ENCODE measurements around the gene CRADD. TPM values are rescaled to one million over a fixed set of nuclear protein-coding genes. Genes with fewer than 3 reads are reported as not detected.

CRADD gene
- total RNA-seq, 1 donor from 2014 or later, result not detected

DNA sequence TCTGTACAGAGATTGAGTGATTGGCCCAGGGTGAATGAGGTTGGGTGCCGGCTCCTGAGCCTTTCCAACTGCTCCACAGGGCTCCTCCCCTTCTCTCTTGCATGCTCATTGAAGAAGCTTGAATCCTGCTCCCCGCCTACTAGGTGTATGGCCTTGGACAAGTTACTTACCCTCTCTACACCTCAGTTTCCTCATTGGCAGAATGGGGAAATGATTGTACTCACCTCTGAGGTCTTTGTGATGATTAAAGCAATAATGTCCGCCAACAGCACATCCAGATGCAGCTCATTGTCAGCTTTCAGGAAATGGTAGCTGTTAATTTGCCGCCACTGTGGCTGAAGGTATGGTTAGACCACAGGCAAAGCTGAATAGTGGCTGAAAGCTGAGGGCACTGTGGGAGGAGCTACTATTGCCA, 174.1 kb downstream of the CRADD start:
- intact Hi-C loops (cut with DNase I), result no loop called here
- Histone ChIP-seq H3K4me3 (no peak overlapping the region), H3K27me3 (no peaks in the 10 kb centered on the region), H3K36me3 (no peaks in the 10 kb centered on the region), H3K4me1 (no peaks in the 10 kb centered on the region), H3K9me3 (no peaks in the 10 kb centered on the region), H3K27ac (no peak overlapping the region)
- DNase-seq (ENCODE audit: low spot score in 2 of 2), result no peak
- TF ChIP-seq, protein P1, sequence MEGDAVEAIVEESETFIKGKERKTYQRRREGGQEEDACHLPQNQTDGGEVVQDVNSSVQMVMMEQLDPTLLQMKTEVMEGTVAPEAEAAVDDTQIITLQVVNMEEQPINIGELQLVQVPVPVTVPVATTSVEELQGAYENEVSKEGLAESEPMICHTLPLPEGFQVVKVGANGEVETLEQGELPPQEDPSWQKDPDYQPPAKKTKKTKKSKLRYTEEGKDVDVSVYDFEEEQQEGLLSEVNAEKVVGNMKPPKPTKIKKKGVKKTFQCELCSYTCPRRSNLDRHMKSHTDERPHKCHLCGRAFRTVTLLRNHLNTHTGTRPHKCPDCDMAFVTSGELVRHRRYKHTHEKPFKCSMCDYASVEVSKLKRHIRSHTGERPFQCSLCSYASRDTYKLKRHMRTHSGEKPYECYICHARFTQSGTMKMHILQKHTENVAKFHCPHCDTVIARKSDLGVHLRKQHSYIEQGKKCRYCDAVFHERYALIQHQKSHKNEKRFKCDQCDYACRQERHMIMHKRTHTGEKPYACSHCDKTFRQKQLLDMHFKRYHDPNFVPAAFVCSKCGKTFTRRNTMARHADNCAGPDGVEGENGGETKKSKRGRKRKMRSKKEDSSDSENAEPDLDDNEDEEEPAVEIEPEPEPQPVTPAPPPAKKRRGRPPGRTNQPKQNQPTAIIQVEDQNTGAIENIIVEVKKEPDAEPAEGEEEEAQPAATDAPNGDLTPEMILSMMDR (IDR thresholded peaks at IDR 0.05), result no peak

DNA sequence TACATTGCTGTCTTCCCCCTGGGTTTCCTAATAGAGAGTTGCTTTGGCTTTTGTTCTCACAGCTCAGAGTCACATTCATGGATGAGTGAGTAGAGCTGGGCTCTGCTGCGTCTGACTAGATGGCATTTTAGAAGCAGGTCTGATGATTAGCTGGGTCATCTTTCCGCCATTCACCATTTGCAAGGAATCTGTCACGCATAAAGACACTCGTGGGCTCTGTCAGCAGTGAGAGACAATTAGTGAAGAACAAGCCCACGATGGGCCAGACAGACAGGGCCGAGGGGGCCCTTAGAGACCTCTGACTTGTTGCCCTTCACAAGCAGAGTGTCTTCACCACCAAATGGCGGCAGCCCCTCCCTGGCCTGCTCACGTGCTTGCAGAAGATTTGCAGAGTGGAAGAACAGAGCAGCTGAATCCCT, 175.0 kb downstream of the CRADD start:
- no peak overlapping the region for H3K27ac ChIP-seq
- no peak for DNase-seq (ENCODE audit: low spot score in 2 of 2)
- intact Hi-C loops (cut with DNase I), result no loop called here
- H3K36me3 ChIP-seq, result no peaks in the 10 kb centered on the region
- H3K9me3 ChIP-seq, result no peaks in the 10 kb centered on the region
- no peaks in the 10 kb centered on the region for H3K4me1 ChIP-seq
- no peaks in the 10 kb centered on the region for H3K27me3 ChIP-seq
- no peak overlapping the region for H3K4me3 ChIP-seq
- TF ChIP-seq, protein P1 (IDR thresholded peaks at IDR 0.05), result no peak

DNA sequence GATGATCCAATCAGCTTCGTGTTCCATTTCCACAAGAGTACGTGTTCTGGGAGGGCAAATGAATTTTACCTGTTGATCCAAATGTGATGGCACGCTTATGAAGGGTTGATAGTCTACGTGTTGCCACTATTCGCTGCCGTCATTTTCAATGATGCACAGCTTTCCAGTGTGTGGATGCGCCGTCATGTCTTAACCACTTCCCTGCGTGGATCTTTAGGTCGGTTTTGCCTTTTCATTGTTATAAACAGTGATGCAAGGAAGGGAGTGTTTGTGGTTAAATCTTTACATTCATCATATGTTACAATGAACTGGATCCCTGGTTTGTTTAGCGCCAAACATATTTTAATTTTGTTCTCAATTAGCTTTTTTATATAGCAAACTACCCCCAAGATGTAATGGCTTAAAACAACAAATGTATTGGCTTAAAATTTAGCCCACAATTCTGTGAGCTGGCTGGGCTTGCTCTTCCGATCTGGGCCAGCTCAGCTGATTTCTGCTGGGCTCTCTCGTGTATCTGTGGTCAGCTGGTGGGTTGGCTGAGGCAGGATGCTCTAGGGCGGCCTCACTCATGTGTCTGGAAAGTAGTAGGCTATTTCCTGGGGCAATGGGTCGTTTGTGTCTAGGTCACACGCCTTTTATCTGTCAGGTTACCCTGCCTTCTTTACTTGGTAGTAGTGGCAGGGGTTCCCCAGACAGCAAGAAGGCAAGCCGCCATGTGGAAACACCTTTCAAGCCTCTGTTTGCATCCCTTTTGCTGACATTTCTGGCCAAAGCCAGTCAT, 176.7 kb downstream of the CRADD start:
- intact Hi-C loops (cut with DNase I), result no loop called here
- no peak for DNase-seq (ENCODE audit: low spot score in 2 of 2)
- Histone ChIP-seq H3K36me3 (no peaks in the 10 kb centered on the region), H3K27me3 (no peaks in the 10 kb centered on the region), H3K9me3 (no peaks in the 10 kb centered on the region), H3K27ac (no peak overlapping the region), H3K4me3 (no peak overlapping the region), H3K4me1 (no peaks in the 10 kb centered on the region)
- TF ChIP-seq, protein P1 (IDR thresholded peaks at IDR 0.05), result no peak

DNA sequence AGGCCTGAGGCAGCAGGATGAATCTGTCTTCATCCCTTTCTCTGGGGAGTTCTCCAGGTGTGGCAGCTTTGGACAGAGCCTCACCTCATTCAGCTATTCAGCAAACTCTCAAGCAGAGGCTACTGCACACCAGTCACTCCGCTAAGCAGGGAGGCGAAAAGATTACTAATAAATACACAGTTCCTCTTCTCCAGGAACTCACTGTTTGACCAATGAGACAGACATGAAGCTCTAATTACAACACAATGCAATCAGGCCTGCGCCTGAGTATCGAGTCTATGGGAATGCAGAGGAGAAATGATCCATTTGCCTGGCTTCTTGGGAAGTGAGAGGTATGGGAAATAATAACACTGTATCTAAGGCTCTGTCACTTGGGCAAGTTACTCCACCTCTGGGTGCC, 178.1 kb downstream of the CRADD start:
- Histone ChIP-seq H3K36me3 (no peaks in the 10 kb centered on the region), H3K27ac (no peak overlapping the region), H3K4me1 (no peaks in the 10 kb centered on the region), H3K9me3 (no peaks in the 10 kb centered on the region), H3K27me3 (no peaks in the 10 kb centered on the region), H3K4me3 (no peak overlapping the region)
- no peak for DNase-seq (ENCODE audit: low spot score in 2 of 2)
- intact Hi-C loops (cut with DNase I), result no loop called here
- TF ChIP-seq, protein P1 (IDR thresholded peaks at IDR 0.05), result no peak

DNA sequence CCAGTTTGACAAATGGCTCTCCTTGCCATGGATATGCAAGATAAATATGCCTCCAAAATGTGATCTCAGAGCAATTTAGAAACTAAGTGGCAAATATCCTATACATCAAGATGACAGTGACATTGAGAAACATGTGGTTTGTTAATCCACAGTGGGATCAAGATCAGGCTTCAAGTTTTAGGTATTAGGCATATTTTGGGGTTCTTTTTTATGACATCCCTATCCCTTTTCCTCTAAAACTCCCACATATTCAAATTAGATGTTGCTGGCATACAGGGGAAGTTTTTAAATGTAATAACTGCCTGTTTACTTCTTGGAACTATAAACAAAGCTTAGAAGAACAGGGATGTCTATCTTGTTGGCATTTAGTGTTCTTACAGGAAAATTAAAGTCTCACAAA, 179.4 kb downstream of the CRADD start:
- H3K4me1 ChIP-seq, result no peaks in the 10 kb centered on the region
- no peak overlapping the region for H3K4me3 ChIP-seq
- no peaks in the 10 kb centered on the region for H3K27me3 ChIP-seq
- TF ChIP-seq, protein P1 (IDR thresholded peaks at IDR 0.05), result no peak
- DNase-seq (ENCODE audit: low spot score in 2 of 2), result no peak
- intact Hi-C loops (cut with DNase I), result no loop called here
- no peak overlapping the region for H3K27ac ChIP-seq
- no peaks in the 10 kb centered on the region for H3K9me3 ChIP-seq
- H3K36me3 ChIP-seq, result no peaks in the 10 kb centered on the region
